Neural crest cell (in vitro differentiated cells): ENCODE measurements around the gene OVCH2. TPM values are rescaled to one million over a fixed set of nuclear protein-coding genes. Genes with fewer than 3 reads are reported as not detected.

ENCODE experiments used
- DNase-seq: peaks from one replicate; pipeline ENCODE4 v3.0.0; 2021; ENCODE audit warnings: low read depth, mixed read lengths, low spot score
- H3K27ac Mint-ChIP-seq: one replicate; pipeline ENCODE4 v1.8.0; 2021; ENCODE audit warnings: mild to moderate bottlenecking, mixed read lengths; ENCODE audit not compliant: unreplicated experiment
- H3K27me3 Mint-ChIP-seq: 2 replicates; pipeline ENCODE4 v1.8.0; 2021; ENCODE audit warnings: low read depth, mild to moderate bottlenecking, mixed read lengths
- H3K36me3 Mint-ChIP-seq: 2 replicates; pipeline ENCODE4 v1.8.0; 2021; ENCODE audit warnings: low read depth, mild to moderate bottlenecking, mixed read lengths
- H3K4me1 Mint-ChIP-seq: 2 replicates; pipeline ENCODE4 v1.8.0; 2021; ENCODE audit warnings: mixed read lengths
- H3K4me3 Mint-ChIP-seq: one replicate; pipeline ENCODE4 v1.8.0; 2021; ENCODE audit warnings: mild to moderate bottlenecking, mixed read lengths
- H3K9me3 Mint-ChIP-seq: 2 replicates; pipeline ENCODE4 v1.8.0; 2021; ENCODE audit warnings: mixed read lengths
- CTCF ChIP-seq: fragments of 200-600 bp; sonication (generic); conservative IDR thresholded peaks from 2 replicates; pipeline ENCODE4 v1.5.0; 2021; ENCODE audit warnings: antibody characterized with exemption, mild to moderate bottlenecking
- total RNA-seq: library from RNA; stranded (reverse); gene quantifications from 2 replicates; pipeline ENCODE4 v1.2.1, GENCODE V29; 2021

The OVCH2 gene
- total RNA-seq, 1 donor from 2014 or later = not detected

- Mint-ChIP-seq H3K36me3 (peaks cover 3% of the 10 kb centered on the region), H3K27me3 (no peaks in the 10 kb centered on the region), H3K4me1 (peaks cover 5% of the 10 kb centered on the region), H3K4me3 (no peak overlapping the region), H3K9me3 (no peaks in the 10 kb centered on the region), H3K27ac (no peak overlapping the region)
- DNase-seq = no peak
- TF ChIP-seq CTCF = no peak
These were observed 49.6 kb downstream of the OVCH2 start for GRCh38 chr11:7656704-7657103.

- no peak for TF ChIP-seq CTCF
- H3K27ac Mint-ChIP-seq = no peak overlapping the region
- no peaks in the 10 kb centered on the region for H3K36me3 Mint-ChIP-seq
- H3K4me1 Mint-ChIP-seq = peaks cover 5% of the 10 kb centered on the region
- no peak for DNase-seq
- no peaks in the 10 kb centered on the region for H3K27me3 Mint-ChIP-seq
- H3K9me3 Mint-ChIP-seq = no peaks in the 10 kb centered on the region
- no peak overlapping the region for H3K4me3 Mint-ChIP-seq
These were observed 50.7 kb downstream of the OVCH2 start for GRCh38 chr11:7655253-7656217.

DNA sequence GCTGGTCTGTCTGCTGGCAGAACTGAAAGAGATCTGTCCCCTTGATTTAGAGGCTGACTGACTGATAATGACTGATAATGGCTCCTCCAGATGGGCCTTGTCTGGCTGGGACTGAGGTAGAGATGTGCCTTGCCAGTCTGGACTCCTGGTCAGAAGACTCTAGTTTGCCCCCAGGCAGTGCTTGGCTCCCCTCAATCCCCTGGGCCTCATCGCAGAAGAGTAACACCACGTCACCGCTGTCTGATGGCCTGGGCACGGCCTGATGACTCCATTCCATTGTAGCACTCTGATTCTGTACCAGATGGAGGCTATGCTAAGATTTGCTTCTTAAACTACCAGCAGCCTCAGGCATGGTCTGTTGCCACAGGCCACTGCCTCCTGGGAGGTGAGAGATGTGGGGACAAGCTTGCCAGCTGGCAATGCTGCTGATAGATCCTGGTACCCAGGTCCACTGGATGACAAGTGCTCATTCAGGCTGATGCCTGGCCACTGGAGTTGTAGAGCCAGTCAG, 52.0 kb downstream of the OVCH2 start:
- Mint-ChIP-seq H3K27me3 (no peaks in the 10 kb centered on the region), H3K4me1 (peaks cover 5% of the 10 kb centered on the region), H3K9me3 (no peaks in the 10 kb centered on the region), H3K27ac (no peak overlapping the region), H3K4me3 (no peak overlapping the region), H3K36me3 (peaks cover 4% of the 10 kb centered on the region)
- DNase-seq = no peak
- no peak for TF ChIP-seq CTCF

- no peak overlapping the region for H3K27ac Mint-ChIP-seq
These were observed 54.6 kb downstream of the OVCH2 start for GRCh38 chr11:7651700-7652099.

GRCh38 chr11:7651140-7651551, 55.1 kb downstream of the OVCH2 start:
- H3K9me3 Mint-ChIP-seq = no peaks in the 10 kb centered on the region
- H3K4me3 Mint-ChIP-seq = no peak overlapping the region
- no peak for DNase-seq
- no peaks in the 10 kb centered on the region for H3K27me3 Mint-ChIP-seq
- peak overlapping the region; percentile 27 for H3K27ac Mint-ChIP-seq
- no peak for TF ChIP-seq CTCF
- peaks cover 8% of the 10 kb centered on the region for H3K4me1 Mint-ChIP-seq
- H3K36me3 Mint-ChIP-seq = peaks cover 4% of the 10 kb centered on the region

More at GRCh38 chr11:7651700-7652099, 54.6 kb downstream of the OVCH2 start:
- TF ChIP-seq CTCF = no peak
- Mint-ChIP-seq H3K4me3 (no peak overlapping the region), H3K4me1 (peaks cover 8% of the 10 kb centered on the region), H3K9me3 (no peaks in the 10 kb centered on the region), H3K36me3 (peaks cover 4% of the 10 kb centered on the region), H3K27me3 (no peaks in the 10 kb centered on the region)
- no peak for DNase-seq
